ENCODE data around the gene MAMLD1.
"Not testable (repeated sequence)": the region's sequence is repeated elsewhere in the genome, so short reads cannot be mapped to it uniquely, and the experiment has no call there.

MAMLD1 gene, protein sequence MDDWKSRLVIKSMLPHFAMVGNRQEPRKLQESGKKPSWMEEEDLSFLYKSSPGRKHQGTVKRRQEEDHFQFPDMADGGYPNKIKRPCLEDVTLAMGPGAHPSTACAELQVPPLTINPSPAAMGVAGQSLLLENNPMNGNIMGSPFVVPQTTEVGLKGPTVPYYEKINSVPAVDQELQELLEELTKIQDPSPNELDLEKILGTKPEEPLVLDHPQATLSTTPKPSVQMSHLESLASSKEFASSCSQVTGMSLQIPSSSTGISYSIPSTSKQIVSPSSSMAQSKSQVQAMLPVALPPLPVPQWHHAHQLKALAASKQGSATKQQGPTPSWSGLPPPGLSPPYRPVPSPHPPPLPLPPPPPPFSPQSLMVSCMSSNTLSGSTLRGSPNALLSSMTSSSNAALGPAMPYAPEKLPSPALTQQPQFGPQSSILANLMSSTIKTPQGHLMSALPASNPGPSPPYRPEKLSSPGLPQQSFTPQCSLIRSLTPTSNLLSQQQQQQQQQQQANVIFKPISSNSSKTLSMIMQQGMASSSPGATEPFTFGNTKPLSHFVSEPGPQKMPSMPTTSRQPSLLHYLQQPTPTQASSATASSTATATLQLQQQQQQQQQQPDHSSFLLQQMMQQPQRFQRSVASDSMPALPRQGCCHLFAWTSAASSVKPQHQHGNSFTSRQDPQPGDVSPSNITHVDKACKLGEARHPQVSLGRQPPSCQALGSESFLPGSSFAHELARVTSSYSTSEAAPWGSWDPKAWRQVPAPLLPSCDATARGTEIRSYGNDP

DNA sequence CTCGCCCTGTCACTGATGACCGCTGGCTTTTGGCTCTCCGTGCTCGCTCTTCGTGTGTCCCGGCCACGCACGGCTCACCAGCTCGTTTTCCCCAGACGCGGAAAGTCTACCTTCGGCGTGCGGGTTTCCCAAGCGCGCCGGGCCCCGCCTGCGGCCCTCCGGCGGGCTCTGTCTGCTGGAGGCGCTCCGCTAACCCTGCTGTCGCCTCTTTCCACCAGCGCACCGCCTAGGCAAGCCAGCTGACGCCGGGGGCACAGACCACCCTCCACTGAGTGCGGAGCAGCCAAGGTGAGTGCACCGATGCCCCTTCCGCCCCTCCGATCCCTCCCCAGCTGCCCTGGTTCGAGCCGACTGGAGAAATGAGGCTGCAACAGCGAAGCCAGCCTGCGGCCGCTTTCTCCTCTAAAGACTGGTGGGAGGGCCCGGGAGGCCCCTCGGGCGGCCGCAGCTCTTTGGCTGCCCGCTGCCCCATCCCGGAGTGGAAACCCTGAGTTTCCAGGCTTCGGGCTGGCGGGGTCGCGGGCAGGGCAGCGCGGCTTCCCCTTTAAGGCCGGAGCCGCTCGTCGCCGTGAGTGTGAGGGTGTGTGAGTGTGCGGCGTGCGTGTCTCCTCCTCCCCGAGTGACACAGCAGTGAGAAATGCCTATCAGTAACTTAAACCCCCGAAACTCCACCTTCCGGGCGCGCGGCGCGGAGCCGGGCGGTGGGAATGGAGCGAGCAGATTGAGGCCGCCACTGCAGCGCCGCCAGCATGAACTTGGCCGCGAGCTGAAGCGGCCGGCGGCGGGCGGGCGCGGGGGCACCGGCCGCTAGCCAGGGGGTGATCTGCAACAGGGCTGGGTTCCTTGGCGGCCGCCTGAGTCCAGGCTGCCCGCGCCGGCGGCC is at the start of gene MAMLD1:
MAMLD1 (plus strand) TSS at position 719 of the 883 bp plus-strand sequence. CDS start 82,200 bp downstream, outside the sequence.
- DNase-seq: no peak

DNA sequence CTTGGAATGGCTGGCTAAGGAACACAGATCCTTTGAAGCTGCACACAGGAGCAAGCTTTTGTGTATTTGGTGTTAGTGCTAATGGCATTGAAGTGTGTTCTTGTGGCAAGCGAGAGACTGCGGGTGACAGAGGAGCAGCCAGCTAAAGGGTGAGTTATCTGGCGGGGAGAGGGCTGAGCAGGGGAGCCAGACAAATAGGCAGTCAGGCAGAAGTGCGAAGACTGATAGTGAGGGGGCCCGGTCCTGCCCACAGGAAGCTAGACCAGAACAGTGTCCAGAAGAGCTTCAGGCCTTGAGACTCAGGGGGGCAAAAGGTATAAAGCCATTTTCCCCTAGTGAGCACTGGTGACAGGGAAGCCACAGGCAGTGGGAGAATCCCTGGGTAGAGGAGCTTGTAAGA is 49.6 kb upstream of the MAMLD1 start:
- DNase-seq: no peak

DNA sequence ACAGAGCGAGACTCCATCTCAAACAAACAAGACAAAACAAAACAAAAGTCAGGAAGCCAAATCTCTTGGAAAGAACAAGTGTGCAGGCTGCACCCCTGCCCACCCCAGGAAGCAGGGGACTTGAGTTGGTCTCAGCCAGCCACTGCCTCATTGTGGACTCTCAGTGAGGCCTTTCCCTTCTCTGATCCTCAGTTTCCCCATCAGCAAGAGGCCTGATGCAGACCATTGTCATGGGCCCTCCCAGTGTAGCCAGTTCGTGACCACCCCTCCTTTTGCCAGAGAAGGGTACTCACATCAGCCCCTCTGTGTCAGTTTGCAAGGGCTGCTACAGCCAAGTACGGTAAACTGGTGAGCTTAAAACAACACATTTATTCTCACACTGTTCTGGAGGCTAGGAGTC is 48.9 kb upstream of the MAMLD1 start:
- DNase-seq: no peak

DNA sequence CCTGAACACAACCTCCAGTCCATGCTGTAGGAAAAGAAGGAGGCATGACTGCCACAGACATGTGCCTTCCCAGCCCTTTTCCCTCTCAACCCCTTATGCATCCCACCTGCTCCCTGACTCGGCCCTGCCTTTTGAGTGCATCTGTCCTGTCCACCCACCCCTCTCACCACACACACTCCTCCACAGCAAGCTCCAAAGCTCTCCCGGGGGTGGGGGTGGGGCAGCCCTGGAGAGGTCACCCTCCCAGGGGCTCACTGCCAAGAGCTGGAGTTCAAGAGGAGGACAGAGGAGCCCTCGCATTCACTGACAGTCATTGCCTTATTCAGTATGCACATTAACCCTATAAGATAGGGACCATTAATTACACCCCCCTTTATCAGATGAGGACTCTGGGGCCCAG is 46.6 kb upstream of the MAMLD1 start:
- no peak for DNase-seq

DNA sequence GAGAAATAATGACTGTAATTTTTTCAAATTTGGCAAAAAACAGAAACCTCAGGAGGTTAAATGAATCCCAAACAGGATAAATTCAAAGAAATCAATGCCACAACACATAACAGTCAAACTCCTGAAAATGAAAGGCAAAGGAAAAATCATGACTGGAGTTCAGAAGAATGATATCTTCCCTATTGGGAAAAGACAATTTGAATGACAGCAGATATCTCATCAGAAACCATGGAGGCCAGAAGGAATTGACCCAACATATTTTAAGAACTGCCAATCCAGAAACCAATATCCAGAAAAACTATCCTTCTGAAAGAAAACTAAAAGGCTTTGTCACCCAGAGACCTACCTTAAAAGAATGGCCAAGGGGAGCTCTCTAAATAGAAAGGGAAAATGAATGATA is 40.1 kb upstream of the MAMLD1 start:
- DNase-seq: no peak

DNA sequence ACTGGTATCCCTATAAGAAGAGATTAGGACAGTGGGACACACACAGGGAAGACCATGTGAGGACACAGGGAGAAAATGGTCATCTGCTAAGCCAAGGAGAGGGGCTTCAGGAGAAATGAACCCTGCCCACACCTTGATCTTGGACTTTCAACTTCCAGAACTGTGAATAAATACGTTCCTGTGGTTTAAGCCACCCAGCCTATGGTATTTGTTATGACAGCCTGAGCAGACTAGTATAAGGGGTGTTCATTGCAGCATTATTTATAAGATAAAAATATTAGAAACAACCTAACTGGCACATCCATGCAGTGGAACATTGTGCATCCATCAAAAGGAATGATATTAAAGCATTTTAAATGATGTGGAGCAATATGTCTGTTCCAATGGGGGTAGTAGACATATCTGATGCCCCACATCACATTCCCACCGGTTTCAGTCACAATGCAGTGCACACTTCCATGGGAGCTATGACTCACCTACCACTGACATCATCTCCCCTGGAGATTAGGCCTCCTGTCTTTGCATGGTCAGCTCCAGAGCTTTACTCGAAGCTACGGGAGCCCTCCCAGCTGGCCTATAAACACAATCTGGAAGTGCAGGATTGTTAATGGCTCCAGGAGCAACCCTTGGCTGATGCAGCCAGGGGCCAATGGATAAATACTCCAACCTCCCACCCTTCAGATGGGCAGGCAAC is 38.9 kb upstream of the MAMLD1 start:
- DNase-seq: no peak

DNA sequence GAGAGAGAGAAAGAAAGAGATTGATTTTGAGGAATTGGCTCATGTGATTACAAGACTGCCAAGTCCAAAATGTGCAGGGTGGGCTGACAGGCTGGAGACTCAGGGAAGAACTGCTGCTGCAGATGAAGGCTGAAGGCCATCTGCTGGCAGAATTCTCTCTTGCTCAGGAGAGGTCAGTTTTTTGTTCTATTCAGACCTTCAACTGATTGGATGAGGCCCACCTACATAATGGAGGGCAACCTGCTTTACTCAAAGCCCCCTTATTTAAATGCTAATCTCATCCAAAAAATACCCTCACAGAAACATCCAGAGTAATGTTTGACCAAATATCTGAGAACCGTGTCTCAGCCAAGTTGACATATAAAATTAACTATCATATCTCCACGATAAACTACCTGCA is 38.2 kb upstream of the MAMLD1 start:
- DNase-seq: no peak

DNA sequence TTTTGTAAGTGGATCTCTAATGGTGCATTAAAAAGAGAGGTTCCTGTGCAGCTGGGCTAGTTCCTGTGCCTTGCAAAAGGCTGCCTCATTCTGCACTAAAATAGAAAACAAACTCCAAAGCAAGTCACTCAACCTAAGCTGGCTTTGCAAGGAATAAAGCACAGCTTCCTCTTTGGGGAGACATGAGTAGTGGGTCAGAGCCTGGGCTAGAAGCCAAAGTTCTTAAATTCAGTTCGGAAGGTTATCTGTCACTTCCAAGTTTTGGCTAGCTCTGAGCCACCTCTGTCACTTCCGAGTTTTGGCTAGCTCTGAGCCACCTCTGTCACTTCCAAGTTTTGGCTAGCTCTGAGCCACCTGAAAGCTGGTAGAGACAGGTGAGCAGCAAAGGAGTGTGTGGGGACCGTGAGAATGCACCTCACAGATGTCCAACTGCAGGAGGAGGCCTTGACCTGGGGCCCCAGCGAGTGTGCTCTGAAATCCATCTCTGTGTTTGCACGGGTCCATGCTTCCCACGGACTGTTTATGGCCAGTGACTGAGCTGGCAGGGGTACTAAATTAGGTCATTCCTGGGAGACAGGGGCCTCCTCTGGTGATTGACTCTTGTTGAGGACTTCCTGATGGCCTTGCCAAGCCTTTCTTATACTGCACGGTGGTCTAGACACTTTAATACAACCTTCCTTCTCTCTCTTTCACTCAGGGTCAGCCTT is 36.4 kb upstream of the MAMLD1 start:
- DNase-seq: no peak

DNA sequence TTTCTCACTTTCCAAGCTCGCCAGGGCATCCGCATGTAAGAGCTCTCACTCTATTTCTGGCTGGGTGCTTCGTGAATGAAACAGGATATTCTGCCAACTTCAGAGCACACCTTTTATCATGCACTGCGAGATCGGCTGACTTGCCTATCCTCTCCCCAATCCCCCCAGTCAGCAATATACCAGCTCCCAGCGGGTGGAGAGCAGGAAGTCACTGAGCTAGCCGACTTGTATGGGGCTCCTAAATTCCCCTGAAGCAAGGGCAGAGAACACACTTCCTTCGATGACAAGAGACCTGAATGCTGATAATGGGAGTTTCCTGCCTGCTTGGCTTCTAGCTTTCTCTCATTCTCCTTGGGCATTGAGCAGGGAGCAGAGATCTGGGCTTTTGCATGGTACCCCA is 33.8 kb upstream of the MAMLD1 start:
- DNase-seq: no peak

DNA sequence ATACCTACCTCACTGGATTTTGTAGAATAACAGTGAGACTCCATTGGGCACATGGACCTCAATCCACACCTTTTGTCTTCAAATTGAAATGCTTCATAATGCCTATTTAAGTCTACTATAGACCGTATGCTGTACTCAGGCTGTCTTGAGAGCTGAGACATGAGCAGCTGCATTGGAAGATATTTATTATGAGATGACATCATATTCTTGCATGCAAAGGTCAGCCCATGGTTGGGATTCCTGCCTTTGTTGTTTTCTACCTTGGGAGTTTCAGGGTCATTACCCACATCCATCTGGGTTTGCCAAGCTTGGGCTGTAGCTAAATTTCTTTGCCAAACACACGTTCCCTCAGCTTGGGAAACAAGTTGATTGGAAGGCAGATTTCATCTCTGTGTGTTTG is 33.2 kb upstream of the MAMLD1 start:
- DNase-seq: no peak

DNA sequence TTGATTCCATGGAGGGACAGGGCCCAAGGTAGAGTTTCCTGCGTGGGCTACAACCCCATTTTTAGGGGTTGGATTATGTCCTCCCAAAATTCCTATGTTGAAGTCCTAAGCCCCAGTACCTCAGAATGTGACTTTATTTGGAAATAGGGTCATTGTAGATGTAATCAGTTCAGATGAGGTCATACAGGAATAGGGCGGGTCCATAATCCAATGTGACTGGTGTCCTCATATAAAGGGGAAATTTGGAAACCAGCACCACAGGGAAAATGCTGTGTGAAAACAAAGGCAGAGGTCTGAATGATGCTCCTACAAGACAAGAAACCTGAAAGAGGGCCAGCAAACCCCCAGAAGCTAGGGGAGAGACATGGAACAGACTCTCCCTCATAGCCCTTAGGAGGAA is 31.1 kb upstream of the MAMLD1 start:
- no peak for DNase-seq

DNA sequence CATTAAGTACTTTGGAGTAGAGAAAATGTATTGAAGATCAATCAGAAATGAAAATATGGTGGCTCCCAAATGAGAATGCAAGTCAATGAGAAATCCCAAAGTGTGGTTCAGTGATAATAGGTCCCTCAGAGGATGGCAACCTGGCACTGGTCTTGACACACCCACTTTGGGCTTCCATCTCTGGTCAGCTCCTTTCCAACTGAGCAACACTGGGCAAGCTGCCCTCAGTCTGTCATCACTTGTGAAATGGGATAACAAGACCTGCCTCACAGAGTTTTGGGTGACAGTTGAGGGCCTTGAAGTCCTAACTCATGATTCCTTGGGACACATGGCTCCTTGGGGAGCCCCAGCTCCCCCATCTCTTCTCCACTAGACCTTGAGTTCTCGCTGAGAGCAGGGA is 29.0 kb upstream of the MAMLD1 start:
- no peak for DNase-seq

DNA sequence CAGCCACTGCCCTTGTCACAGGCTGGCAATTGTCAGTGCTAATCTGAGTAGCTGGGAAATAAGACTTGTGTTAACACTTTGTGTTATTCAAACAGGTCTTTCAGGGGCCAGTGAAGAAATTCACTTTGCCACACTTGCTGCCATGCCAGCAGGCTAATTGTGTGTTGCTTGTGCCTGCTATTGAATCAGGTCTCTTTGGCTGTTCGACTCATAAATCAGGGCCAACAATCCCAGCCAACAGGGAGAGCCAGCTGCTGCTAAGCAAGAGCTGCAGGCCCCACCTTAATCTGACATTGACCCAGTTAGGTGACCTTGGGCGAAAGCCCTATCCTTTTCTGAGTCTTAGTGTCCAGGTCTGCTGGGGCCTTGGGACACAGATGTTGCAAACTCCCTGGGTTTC is 28.1 kb upstream of the MAMLD1 start:
- no peak for DNase-seq

DNA sequence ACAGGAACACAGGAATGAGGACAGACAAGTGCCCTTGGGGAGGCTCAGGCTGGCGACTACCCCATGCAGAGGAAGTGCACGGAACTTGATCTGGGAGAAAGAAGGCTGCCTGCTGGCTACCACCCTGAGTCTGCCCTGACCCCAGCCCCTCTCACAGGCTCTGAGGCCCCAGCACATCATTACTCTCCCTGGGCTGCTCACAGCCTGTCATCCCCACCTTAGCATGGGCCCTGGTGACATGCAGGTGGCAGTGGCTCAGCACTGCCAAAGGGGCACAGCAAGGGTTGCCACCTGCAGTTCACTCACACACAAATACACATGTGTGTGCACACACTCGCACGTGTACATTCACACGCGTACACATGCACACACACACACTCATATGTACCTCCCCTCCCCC is 26.1 kb upstream of the MAMLD1 start:
- no peak for DNase-seq

DNA sequence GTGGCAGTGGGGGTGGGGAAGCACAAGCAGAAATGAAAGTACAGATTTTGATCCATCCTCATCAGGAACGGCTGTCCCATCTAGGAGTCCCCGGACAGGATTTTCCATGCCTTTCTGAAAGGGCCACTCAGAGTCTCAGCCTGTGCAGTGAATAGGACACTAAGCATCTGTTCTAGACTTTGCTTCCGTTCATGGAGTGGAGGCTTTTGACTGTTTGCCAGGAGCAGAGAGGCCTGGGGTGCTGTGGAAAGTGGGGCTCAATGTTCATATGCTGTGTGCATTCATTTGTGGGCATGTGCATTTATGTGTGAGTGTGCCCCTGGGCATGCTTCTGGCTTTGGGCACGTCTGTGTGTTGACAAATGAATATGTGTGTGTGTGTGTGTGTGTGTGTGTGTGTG is 25.6 kb upstream of the MAMLD1 start:
- DNase-seq: no peak

DNA sequence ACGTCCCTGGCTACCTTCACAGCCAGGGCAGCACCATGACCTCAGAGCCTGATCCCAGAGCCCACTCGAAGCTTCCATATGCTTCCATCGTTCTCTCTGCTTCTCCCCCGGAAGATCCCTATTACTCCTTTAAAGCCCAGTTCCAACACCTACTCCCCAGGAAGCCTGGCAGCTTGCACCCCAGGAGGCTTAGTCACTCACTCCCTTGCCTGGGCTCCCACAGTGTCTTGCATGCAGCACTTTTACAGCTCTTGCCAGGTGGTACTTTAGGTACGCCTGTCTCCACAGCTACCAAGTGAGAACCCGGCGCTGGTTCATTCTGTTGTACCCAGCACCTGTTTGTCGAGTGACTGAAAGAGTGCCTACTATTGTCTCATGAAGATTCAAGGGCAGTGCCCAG is 24.5 kb upstream of the MAMLD1 start:
- DNase-seq: no peak

DNA sequence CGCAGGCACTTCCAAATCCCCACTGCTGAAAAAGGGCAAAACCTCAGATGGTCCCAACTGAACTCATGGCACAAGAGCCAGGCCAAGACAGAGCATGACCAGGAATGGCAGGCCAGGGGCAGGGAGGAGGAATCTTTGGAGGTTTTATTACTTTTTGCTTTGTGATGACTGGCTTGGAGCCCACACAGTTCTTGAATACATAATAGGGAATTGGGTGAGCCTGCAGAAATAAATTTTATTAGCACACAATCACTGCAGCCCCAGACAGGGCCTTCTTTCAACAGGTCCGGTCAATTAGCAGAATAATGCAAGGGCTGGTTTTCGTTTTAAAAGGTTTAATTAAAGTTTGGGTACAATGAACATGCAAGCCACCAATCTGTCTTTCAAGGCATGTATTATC is 23.4 kb upstream of the MAMLD1 start:
- no peak for DNase-seq

DNA sequence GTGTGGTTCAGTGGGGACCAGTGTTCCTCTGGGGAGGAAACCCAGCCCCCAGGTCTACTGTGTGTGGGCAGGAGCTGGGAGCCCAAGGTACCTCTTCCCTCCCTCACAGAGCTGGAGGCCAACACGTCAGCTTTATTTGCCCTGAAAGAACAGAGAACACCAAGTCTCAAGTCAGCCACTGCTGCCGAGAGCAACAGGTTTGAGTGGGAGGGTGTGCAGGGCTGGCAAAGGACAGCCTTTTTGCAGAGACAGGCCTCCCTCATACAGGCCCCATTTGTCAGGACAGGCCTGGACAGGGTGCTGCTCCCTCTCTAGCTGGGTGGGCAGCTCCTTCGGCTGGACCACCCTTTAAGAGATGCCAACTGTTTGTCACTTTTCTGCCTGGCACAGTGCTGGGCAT is 22.8 kb upstream of the MAMLD1 start:
- DNase-seq: not testable (repeated sequence)

DNA sequence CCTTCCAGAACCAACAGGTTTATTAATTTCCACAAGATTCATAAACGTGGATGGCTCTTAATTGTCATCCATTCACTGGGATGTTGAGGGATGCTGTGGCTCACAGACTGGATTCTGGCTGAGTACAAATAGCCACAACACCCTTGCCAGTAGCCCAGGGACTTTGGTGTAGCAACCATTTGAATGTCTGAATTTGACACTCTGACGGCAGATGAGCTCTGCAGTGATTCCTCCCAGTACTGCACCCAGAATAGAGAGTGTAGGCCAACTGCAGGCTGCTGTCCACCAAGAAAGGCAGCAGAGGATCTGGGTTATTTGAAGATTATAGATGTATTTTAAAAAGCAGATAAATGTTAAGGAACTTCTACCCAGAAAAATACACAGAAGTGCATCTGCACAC is 15.6 kb upstream of the MAMLD1 start:
- no peak for DNase-seq

DNA sequence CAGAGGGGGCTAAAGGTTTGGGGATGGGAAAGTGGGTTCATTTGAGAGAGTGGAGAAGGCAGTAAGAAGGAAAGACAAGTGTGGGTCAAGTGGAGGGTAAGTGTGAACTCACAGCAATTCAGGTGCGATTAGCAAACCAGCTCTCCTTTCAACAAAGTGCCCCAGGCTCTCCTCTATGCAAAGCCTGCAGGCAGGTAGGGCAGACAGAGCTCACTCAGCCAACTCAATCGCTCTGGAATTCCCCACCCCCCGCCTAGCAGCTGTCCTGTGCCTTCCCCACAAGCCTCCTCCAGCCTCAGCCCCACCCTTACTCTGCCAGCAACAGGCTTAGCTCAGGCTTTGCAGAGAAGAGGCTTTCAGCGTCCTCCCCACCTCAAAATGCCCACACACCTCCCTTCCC is 14.8 kb upstream of the MAMLD1 start:
- no peak for DNase-seq

DNA sequence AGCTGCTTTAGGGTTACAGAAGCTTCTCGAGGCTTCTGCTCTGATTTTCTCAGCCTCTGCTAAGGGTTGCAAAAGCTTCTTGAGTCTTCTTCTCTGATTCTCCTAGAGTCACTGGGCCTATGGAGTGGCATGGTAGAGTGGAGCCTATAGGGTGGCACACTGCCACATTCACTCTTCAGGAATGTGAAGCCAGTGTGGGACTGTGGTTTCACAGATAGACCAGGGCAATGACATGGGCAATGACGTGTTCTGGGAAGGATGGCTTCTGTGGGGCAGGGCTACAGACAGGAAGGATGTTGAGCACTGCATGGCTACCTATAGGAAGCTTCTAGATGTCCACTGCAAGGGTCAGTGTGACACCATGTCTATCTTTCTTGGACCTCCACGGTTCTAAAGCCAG is 11.0 kb upstream of the MAMLD1 start:
- no peak for DNase-seq

DNA sequence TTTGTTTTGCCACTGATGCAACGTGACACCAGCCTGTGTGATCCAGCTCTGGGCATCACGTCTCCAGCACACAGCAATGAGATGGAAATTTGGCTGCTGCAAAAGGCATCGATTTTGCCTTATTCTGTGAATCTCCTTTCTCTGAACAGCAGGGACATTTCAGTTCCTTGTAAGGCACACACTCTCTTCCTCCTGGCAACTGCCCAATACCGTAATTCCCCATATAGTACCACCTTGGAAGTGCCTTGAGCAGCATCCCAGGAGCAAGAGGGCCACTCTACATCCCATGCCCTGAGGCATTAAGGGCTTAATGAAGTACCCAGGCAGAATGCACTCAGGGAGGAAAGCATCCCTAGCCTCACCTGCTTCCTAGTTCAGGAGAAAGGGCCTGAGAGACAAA is 10.5 kb upstream of the MAMLD1 start:
- DNase-seq: no peak

Data from NCI-H524 treated with DMSO at 0.1 percent for 48 hours (cell line).